ENCODE measurements around the gene MAP4K4. TPM values are rescaled to one million over a fixed set of nuclear protein-coding genes. Genes with fewer than 3 reads are reported as not detected.

Gene MAP4K4
- total RNA-seq, 1 donor from 2014 or later, result 68.4 TPM

DNA sequence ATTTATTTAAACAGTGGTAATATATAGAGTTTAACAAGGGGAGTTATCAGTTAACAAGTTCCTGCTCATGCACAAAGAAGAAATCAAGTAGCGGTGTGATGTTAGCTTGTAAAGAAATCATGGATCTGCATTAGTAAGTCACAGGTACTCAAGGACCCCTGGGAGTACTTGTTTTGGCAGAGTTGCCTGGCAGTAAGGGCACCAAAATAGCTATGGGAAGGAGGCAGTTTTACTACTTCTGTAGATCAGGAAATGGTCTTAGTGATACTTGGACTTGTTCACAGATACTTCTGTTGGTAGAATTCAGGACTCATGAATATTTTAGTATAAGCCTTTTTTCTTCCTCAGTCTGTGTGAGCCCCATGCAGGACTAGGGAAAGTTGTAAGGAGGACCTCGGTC, 186.9 kb downstream of the MAP4K4 start:
- H3K4me3 ChIP-seq, result no peak overlapping the region
- peaks cover 20% of the 10 kb centered on the region for H3K4me1 ChIP-seq
- TF ChIP-seq, protein P1, sequence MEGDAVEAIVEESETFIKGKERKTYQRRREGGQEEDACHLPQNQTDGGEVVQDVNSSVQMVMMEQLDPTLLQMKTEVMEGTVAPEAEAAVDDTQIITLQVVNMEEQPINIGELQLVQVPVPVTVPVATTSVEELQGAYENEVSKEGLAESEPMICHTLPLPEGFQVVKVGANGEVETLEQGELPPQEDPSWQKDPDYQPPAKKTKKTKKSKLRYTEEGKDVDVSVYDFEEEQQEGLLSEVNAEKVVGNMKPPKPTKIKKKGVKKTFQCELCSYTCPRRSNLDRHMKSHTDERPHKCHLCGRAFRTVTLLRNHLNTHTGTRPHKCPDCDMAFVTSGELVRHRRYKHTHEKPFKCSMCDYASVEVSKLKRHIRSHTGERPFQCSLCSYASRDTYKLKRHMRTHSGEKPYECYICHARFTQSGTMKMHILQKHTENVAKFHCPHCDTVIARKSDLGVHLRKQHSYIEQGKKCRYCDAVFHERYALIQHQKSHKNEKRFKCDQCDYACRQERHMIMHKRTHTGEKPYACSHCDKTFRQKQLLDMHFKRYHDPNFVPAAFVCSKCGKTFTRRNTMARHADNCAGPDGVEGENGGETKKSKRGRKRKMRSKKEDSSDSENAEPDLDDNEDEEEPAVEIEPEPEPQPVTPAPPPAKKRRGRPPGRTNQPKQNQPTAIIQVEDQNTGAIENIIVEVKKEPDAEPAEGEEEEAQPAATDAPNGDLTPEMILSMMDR (IDR thresholded peaks at IDR 0.05), result no peak
- H3K9me3 ChIP-seq, result no peaks in the 10 kb centered on the region
- ATAC-seq (peak in 1 of 2 donors; percentile 54), DNase-seq (no peak)
- H3K36me3 ChIP-seq, result peaks cover 73% of the 10 kb centered on the region
- no peak overlapping the region for H3K27ac ChIP-seq
- intact Hi-C loops (cut with DNase I), result no loop called here
- H3K27me3 ChIP-seq (ENCODE audit: low read depth), result no peaks in the 10 kb centered on the region

DNA sequence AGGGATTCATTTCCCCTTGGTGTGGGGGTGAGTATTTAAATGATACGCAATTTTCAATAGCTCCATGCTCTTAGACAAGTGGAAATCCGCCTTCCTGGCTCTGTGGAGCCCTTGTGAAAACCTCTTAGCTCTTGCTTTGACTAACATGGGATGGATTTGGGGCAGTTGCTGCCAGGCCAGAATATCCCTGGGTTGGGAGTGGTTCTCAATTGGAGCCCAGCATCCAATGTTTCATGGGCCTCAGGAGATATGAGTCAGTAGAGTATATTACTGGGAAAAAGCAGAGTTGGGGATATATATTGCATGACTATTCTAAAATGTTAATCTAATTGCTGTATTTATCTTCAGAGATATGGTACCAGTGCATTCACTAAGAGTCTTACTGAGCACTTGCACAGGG, 189.8 kb downstream of the MAP4K4 start:
- Histone ChIP-seq H3K9me3 (no peaks in the 10 kb centered on the region), H3K4me3 (no peak overlapping the region), H3K27me3 (ENCODE audit: low read depth) (no peaks in the 10 kb centered on the region), H3K4me1 (peaks cover 20% of the 10 kb centered on the region), H3K36me3 (peaks cover 95% of the 10 kb centered on the region), H3K27ac (no peak overlapping the region)
- DNase-seq (no peak), ATAC-seq (no peak)
- TF ChIP-seq, protein P1 (IDR thresholded peaks at IDR 0.05), result no peak
- intact Hi-C loops (cut with DNase I), result no loop called here

DNA sequence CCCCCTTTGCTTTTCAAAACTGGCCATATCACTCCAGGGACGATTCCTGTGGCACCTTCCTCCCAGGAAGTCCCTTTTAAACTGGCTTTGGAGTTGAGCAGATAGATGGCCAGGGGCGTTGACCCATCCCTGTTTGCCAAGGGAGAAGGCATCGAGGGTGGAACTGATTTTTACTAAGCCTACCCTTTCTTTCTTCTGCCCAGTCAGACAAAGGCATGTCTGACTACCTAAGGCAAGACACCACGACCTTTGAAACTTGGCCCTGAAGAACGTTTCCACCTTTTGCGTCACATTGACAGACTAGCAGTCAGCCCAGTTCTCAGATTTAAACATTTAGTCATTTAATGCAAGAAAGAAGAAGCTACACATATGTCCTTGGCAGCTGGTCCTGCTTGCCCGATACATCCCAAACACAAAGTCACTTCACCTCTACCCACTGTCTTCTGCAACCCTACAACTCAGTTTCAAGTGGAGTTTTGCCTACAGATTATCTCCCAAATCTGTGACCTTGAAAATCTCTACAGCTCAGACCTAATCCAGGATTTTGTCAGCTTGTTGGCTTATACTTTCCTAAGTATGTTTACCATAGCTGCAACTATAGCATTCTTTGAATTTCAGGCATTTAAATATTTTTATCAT, 192.1 kb downstream of the MAP4K4 start:
- Histone ChIP-seq H3K27ac (no peak overlapping the region), H3K36me3 (peaks cover 93% of the 10 kb centered on the region), H3K27me3 (ENCODE audit: low read depth) (no peaks in the 10 kb centered on the region), H3K4me1 (peaks cover 2% of the 10 kb centered on the region), H3K9me3 (no peaks in the 10 kb centered on the region), H3K4me3 (no peak overlapping the region)
- ATAC-seq (no peak), DNase-seq (no peak)
- TF ChIP-seq, protein P1 (IDR thresholded peaks at IDR 0.05), result no peak
- intact Hi-C loops (cut with DNase I), result no loop called here

DNA sequence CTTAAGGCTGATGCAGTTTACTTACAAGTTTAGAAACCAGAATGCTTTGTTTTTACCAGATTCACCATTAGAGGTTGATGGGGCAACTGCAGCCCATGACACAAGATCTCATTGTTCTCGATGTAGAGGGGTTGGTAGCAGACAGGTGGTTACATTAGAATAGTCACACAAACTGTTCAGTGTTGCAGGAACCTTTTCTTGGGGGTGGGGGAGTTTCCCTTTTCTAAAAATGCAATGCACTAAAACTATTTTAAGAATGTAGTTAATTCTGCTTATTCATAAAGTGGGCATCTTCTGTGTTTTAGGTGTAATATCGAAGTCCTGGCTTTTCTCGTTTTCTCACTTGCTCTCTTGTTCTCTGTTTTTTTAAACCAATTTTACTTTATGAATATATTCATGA, 194.9 kb downstream of the MAP4K4 start:
- Histone ChIP-seq H3K4me1 (no peaks in the 10 kb centered on the region), H3K27ac (no peak overlapping the region), H3K4me3 (no peak overlapping the region), H3K36me3 (peaks cover 74% of the 10 kb centered on the region), H3K27me3 (ENCODE audit: low read depth) (no peaks in the 10 kb centered on the region), H3K9me3 (no peaks in the 10 kb centered on the region)
- DNase-seq, result no peak
- no peak for ATAC-seq
- TF ChIP-seq, protein P1 (IDR thresholded peaks at IDR 0.05), result no peak
- intact Hi-C loops (cut with DNase I), result no loop called here

DNA sequence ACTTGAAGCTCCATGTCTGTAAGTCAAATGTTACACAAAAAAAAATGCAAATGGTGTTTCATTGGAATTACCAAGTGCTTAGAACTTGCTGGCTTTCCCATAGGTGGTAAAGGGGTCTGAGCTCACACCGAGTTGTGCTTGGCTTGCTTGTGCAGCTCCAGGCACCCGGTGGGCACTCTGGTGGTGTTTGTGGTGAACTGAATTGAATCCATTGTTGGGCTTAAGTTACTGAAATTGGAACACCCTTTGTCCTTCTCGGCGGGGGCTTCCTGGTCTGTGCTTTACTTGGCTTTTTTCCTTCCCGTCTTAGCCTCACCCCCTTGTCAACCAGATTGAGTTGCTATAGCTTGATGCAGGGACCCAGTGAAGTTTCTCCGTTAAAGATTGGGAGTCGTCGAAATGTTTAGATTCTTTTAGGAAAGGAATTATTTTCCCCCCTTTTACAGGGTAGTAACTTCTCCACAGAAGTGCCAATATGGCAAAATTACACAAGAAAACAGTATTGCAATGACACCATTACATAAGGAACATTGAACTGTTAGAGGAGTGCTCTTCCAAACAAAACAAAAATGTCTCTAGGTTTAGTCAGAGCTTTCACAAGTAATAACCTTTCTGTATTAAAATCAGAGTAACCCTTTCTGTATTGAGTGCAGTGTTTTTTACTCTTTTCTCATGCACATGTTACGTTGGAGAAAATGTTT, 196.3 kb downstream of the MAP4K4 start:
- no peak overlapping the region for H3K27ac ChIP-seq
- H3K4me1 ChIP-seq, result no peaks in the 10 kb centered on the region
- intact Hi-C loops (cut with DNase I), result no loop called here
- TF ChIP-seq, protein P1 (IDR thresholded peaks at IDR 0.05), result no peak
- H3K27me3 ChIP-seq (ENCODE audit: low read depth), result no peaks in the 10 kb centered on the region
- no peaks in the 10 kb centered on the region for H3K9me3 ChIP-seq
- ATAC-seq (no peak), DNase-seq (no peak)
- no peak overlapping the region for H3K4me3 ChIP-seq
- H3K36me3 ChIP-seq, result peaks cover 59% of the 10 kb centered on the region

All from lower lobe of right lung (tissue), 2 donors.